KOPT-K1 (cell line): ENCODE measurements around the gene DOP1B.
A peak's percentile ranks its signal among the peaks of the same experiment; 100 is the strongest.

ENCODE experiments used
- H3K27ac ChIP-seq: fragments of 200-600 bp; sonication (generic); 2 replicates; pipeline ENCODE4 v1.5.1; 2016; ENCODE audit warnings: antibody characterized with exemption, mild to moderate bottlenecking, low read depth, low read length; ENCODE audit not compliant: poor library complexity, severe bottlenecking
- H3K36me3 ChIP-seq: fragments of 200-600 bp; sonication (generic); 2 replicates; pipeline ENCODE4 v1.5.1; 2017; ENCODE audit warnings: antibody characterized with exemption, mild to moderate bottlenecking, low read length, moderate library complexity; ENCODE audit not compliant: insufficient read depth
- H3K9me3 ChIP-seq: fragments of 200-600 bp; sonication (generic); 2 replicates; pipeline ENCODE4 v1.5.1; 2017; ENCODE audit warnings: antibody characterized with exemption, low read length, mild to moderate bottlenecking; ENCODE audit not compliant: insufficient read depth, poor library complexity, severe bottlenecking

DOP1B gene

DNA sequence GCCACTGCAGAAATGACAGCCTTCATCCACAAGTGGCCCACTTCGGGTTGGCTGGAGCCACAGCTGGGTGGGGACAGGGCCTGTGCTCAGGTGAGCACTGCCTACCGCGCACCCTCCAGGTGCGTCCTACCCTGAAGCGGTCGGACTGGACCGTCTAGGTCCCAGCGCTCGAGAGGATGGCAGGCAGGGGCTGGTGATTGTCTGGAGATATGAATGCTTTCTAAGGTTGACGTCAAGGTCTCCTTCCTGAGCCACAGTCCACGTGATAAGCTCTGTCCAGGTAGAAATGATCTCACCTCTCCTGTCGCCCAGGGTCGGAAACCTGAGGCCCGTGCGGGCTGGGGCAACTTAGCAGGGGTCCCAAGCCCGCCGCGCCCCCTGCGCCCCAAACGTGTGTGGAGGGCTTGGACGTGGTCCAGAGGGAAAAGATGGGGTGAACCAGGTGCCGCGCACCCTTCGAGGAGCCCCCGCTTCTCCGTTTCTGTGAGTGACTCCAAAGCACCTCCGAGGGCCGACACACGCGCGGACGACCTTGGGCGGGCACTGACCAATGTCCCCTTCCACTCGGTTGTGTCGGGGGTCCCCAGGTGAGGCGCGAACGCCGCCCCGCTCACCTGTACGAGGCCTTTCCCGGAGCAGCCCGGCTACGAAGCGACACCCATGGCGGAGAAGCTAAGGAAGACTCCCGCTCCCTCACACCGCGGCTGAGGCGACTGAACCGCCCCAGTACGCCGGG lies 853 bp upstream of the DOP1B start:
- Histone ChIP-seq H3K9me3 (no peaks in the 10 kb centered on the region), H3K27ac (peak overlapping the region; percentile 35), H3K36me3 (no peaks in the 10 kb centered on the region)

DNA sequence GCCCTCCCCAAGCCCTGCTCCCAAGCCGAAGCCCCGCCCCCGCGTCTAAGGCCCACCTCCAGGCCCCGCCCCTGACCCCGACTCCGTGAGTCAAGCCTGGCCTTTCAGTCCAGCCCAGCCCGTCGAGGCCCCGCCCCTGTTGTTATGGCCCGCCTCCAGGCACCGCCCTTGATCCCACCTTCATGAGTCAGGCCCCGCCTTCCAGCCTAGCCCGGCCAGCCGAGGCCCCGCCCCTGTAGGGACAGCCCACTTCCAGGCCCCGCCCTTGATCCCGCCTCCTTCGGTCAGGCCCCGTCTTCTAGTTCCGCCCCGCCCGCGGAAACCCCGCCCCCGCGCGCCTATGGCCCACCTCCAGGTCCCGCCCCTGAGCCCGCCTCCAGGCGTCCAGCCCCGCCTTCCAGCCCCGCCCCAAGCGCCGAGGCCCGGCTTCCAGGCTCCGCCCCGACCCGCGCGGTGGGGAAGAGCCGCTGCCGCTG lies 247 bp upstream of the DOP1B start:
- peak overlapping the region; percentile 63 for H3K27ac ChIP-seq
- H3K36me3 ChIP-seq, result no peaks in the 10 kb centered on the region
- no peaks in the 10 kb centered on the region for H3K9me3 ChIP-seq

DNA sequence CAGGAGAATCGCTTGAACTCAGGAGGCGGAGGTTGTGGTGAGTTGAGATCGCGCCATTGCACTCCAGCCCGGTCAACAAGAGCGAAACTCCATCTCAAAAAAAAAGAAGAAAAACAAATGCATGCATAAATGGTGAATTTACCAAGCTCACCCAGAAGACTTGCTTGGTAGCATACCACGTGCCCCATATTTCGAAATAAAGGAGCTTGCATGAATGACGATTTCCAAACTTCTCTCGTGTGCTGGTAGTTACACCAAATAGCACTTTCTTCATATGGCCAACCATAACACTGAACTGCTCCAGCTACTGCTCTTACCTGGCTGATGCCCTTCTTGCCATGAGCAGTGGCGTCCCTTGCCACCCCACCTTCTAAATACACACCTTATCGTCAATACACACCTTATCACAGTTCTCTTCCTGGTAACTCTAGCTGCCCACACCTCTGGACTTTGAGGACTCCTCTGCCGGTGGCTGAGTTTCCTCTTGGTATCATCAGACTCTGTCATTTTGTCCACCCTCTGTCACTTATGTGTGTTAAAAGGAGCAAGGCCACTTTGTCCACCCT lies 2.8 kb downstream of the DOP1B start:
- Histone ChIP-seq H3K36me3 (no peaks in the 10 kb centered on the region), H3K9me3 (no peaks in the 10 kb centered on the region), H3K27ac (no peak overlapping the region)

DNA sequence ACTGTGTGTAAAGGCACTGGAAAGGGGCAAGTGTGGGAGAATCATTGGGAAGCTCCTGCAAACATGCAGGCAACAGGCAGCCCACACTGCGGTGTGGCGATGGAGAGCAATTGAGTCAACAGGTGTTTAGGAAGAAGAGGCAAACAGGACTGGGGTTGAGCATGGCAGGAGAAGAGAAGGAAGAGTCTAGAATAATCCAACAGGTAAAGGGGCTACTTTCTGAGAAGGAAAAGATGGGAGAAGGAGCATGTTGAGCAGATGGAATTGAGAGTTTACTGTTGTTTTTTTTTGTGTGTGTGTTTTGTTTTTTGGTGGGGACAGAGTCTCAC lies 4.2 kb downstream of the DOP1B start:
- H3K9me3 ChIP-seq, result no peaks in the 10 kb centered on the region
- peaks cover 8% of the 10 kb centered on the region; the same call in 1 of the 2 replicates for H3K36me3 ChIP-seq
- no peak overlapping the region for H3K27ac ChIP-seq

DNA sequence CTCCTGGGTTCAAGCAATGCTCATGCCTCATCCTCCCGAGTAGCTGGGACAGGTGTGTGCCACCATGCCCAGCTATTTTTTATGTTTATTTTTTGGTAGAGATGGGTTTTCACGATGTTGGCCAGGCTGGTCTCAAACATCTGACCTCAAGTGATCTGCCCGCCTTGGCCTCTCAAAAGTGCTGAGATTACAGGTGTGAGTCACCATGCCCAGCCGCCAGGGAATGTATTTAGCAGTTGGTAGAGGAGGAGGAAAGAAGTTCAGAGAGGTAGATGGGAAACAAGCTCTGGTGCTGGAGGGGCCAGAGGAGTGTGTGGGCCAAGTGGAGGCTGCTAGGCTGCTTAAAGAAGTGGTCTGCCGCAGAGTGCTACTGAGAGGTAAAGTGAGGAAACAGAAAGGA lies 6.0 kb downstream of the DOP1B start:
- H3K9me3 ChIP-seq, result no peaks in the 10 kb centered on the region
- no peak overlapping the region for H3K27ac ChIP-seq

DNA sequence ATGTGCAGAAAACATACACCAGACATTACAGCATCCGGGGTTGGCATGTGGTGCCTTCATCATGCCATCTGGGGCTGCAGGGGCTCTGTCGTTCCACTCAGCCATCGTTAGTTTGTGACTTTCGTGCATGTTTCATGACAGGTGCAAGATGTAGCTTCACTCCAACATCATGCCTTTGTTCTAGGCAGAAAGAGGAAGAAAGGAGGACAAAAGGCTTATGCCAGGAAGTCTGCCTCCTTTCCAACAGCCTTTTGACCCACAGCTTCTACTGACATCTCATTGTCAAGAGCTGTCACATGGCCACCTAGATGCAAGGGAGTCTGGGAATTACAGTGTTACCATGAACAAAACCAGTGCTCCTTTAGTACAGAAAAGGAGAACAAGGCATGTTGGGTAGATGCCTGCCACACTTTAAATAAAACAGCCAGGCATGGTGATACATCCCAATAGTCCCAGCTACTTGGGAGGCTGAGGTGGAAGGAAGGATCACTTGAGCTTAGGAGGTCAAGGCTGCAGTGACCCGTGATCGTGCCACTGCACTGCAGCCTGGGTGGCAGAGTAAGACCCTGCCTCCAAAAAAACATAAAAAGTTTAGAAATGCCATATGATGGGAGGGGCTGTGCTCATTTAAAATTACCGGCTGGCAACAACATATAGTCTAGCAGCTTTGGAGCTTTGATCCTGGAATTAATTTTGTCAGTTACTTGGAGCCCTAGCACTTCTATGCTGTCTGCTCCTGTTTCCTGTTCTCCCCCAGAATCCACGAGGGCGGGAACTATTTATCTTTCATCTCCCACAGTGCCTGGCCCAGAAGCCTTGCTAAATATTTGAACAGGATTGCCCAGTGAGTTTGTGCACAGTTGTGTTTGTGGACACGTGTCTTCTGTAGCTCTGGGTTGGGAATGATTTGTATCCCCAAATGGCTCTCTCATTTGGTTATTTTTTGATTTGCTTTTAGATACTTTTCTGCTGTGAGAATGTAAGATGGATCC lies 7.4 kb downstream of the DOP1B start:
- no peak overlapping the region for H3K27ac ChIP-seq
- H3K36me3 ChIP-seq, result peaks cover 24% of the 10 kb centered on the region
- no peaks in the 10 kb centered on the region for H3K9me3 ChIP-seq

More for the DNA sequence above, 6.0 kb downstream of the DOP1B start:
- peaks cover 22% of the 10 kb centered on the region for H3K36me3 ChIP-seq

DNA sequence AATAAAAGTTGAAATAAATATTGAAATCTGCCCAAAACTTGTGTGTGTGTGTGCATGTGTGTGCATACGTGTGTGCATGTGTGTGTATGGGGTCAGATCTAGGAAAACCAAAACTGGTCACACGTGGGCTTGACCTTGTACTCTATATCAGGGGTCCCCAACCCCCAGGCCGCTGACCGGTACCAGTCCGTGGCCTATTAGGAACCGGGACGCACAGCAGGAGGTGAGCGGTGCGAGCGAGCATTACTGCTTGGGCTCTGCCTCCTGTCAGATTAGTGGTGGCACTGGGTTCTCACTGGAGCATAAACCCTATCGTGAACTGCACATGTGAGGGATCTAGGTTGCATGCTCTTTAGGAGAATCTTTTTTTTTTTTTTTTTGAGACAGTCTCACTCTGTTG lies 8.7 kb downstream of the DOP1B start:
- H3K27ac ChIP-seq, result no peak overlapping the region
- H3K9me3 ChIP-seq, result no peaks in the 10 kb centered on the region
- H3K36me3 ChIP-seq, result peaks cover 36% of the 10 kb centered on the region

DNA sequence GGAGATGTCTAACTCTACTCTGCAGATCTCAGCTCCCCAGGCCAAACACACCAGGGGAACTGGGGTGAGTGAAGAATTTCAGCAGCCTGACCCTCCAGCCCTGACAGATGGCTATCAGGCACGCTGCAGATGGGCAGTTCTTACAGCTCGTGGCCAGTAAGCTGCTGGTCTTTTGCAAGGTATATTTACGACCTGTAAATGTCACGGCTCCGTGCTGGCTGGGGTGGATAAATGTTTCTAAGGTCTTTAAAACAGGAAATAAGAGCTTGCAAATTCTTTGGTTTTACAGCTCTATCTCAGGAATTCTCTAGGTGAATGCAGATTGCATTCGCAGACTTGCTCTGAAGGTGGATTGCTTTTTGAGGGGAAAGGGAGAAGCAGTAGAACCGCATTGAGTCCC lies 10.1 kb downstream of the DOP1B start:
- Histone ChIP-seq H3K27ac (no peak overlapping the region), H3K36me3 (peaks cover 36% of the 10 kb centered on the region), H3K9me3 (no peaks in the 10 kb centered on the region)

DNA sequence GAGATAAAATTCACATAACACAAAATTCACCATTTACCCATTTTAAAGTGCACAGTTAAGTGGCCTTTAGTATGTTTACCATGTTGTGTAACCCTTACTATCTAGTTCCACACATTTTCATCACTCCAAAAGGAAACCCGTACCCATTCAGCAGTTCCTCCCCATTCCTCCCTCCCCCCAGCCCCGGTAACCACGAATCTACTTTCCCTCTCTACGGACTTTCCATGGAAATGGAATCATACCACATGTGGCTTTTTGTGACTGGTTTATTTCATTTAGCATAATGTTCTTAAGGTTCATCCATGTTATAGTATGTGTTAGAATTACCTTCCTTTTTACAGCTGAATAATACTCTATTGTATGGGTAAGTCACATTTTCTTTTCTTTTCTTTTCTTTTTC lies 10.9 kb downstream of the DOP1B start:
- no peak overlapping the region for H3K27ac ChIP-seq
- H3K36me3 ChIP-seq, result peaks cover 36% of the 10 kb centered on the region
- no peaks in the 10 kb centered on the region for H3K9me3 ChIP-seq

DNA sequence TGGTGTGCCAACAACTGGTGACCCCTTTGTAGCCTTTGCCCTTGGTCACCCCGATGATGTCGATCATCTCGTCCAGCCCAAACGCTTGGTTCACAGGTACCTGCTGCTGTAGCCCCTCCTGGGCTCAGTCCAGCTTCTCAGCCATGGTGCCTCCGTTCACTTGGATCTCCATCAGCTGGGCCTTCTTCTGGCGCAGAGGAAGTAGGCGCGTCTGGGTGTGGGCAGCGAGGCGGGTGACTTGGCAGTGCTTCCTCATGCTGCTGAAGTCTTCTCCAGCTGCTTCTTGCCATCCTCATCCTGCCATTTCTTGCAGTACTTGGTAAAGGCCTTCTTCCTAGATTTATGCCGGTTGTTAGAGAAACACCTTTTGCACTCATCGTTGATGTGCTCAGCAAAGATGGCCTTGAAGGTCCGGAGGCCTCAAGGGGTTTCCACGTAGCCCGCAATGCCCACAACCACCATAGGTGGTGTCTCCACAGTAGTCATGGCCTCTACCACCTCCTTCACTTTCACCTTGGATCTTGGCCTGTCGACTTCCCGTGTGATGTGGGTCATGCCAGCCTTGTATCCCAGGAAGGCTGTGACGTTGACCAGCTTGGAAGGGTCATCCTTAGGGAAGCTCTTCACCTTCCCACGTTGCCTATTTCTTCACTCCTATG lies 13.0 kb downstream of the DOP1B start:
- H3K27ac ChIP-seq, result no peak overlapping the region
- peaks cover 36% of the 10 kb centered on the region for H3K36me3 ChIP-seq
- no peaks in the 10 kb centered on the region for H3K9me3 ChIP-seq

DNA sequence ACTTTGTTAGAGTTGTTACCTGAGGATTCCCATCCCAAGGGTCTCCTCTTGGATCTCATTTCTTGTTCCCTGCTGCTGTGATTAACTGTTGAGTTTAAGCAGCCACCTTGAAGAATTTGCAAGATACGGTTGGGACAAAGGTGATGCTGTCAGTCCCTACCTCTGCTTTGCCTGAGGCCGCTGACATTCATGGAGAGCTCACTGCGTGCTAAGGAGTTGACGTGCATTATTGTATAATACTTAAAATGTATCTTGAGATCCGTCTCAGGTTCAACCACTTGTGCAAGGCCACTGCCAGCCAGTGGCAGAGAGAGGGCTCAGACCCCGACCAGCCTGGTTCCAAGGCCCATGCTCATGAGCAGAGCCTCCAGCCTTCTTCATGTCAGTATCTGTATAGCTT lies 14.2 kb downstream of the DOP1B start:
- H3K27ac ChIP-seq, result no peak overlapping the region
- H3K9me3 ChIP-seq, result no peaks in the 10 kb centered on the region
- H3K36me3 ChIP-seq, result peaks cover 28% of the 10 kb centered on the region

DNA sequence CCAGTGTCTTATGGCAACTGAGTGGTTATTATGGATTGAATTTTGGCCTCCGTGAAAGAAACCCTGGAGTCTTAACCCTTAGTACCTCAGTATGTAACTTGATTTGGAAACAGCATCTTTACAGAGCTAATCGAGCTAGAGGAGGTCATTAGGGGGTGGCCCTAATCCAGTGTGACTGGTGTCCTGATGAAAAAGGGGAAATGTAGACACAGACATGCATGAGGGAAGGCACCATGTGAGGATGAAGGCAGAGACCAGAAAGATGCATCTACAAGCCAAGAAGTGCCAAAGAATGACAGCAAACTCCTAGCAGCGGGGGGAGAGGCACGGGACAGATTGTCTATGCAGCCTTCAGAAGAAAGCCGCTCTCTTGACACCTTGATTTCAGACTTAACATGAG lies 14.7 kb downstream of the DOP1B start:
- H3K36me3 ChIP-seq, result peaks cover 24% of the 10 kb centered on the region
- no peak overlapping the region for H3K27ac ChIP-seq
- H3K9me3 ChIP-seq, result no peaks in the 10 kb centered on the region

DNA sequence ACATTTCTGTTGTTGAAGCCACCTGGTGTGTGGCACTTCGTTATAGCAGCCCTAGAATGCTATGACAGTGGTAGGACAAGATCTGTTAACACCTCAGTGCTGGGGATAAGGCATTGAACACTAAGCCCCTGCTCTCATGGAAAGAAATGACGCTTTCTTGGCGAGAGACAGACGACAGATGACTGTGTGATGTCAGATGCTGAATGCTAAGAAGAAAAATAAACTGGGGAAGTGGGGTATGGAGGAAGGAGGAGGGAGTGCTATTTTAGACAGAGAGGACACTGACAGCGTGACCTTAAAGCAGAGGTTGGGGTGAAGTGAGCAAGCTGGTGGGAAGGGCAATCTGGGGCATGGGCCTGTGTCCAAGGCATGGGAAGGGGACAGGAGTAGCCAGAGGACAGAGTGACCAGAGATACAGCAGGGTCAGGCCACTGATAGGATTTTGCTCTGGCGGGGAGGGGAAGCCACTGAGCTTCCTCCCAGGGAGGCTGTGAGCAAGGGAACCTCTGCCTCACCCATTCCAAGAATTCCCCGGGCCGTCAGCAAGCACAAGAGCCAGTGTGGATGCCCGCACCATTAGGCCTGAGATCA lies 15.2 kb downstream of the DOP1B start:
- H3K36me3 ChIP-seq, result peaks cover 19% of the 10 kb centered on the region; the same call in 1 of the 2 replicates
- H3K27ac ChIP-seq, result no peak overlapping the region
- H3K9me3 ChIP-seq, result no peaks in the 10 kb centered on the region

DNA sequence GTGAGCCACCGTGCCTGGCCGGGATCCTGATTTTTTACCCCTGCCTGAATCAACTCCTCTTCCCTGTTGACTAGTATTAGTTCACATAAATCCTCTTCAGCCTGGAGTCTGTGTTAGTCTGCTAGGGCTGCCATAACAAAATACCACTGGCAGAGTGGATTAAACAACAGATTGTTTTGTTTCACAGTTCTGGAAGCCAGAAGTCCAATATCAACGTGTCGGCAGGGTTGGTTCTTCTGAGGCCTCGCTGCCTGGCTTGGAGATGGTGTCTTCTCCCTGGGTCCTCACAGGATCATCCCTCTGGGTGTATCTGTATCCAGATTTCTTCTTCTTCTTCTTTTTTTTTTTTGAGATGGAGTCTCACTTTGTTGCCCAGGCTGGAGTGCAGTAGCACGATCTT lies 18.2 kb downstream of the DOP1B start:
- Histone ChIP-seq H3K36me3 (peaks cover 4% of the 10 kb centered on the region; the same call in 1 of the 2 replicates), H3K9me3 (no peaks in the 10 kb centered on the region), H3K27ac (no peak overlapping the region)
